HUES6 (cell line): ENCODE results near the gene CPNE4.

Experiments
- H3K27ac ChIP-seq: 2 replicates; pipeline ENCODE4 v1.7.0; 2013; ENCODE audit warnings: low read depth, mild to moderate bottlenecking, low read length, inconsistent platforms
- H3K27me3 ChIP-seq: 2 replicates; pipeline ENCODE4 v1.6.1; 2013; ENCODE audit warnings: low read length; ENCODE audit not compliant: control insufficient read depth, insufficient read depth
- H3K36me3 ChIP-seq: 2 replicates; pipeline ENCODE4 v1.6.1; 2013; ENCODE audit warnings: low read length; ENCODE audit not compliant: control insufficient read depth, insufficient read depth
- H3K4me1 ChIP-seq: 2 replicates; pipeline ENCODE4 v1.6.1; 2013; ENCODE audit warnings: low read length; ENCODE audit not compliant: control insufficient read depth, insufficient read depth
- H3K4me3 ChIP-seq: 2 replicates; pipeline ENCODE4 v1.5.1; 2013; ENCODE audit warnings: low read depth, low read length
- H3K9ac ChIP-seq: one replicate; pipeline ENCODE4 v1.6.1; 2013; ENCODE audit warnings: mild to moderate bottlenecking, low read length
- H3K9me3 ChIP-seq: 2 replicates; pipeline ENCODE4 v1.6.1; 2013; ENCODE audit warnings: low read depth, low read length; ENCODE audit not compliant: control insufficient read depth, insufficient read depth

CPNE4 gene

DNA sequence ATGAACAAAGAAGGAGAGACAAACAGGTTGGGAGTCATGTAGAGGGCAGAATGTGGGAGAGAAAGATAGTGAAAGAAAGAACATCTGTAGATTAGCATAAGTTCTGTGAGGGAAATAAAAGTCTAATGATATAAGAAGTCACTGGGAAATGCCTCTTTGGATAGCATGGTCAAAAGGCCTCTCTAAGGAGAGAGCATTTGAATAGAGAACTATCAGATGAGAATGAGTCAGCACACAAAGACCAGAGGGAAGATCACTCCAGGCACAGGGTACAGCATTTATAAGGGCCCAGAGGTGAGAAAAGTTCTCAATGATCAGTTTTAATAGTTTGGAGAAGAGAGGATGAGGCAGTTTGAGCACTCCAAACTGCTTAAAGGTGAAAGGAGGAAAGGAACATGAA lies 7.9 kb upstream of the CPNE4 start:
- Histone ChIP-seq H3K4me3 (no peak overlapping the region), H3K36me3 (no peaks in the 10 kb centered on the region), H3K4me1 (no peaks in the 10 kb centered on the region), H3K9ac (no peak overlapping the region), H3K27me3 (0 out of 2 replicates have a peak, but pooled peaks cover under 1% of the 10 kb centered on the region), H3K9me3 (no peaks in the 10 kb centered on the region), H3K27ac (no peak overlapping the region)

GRCh38 chr3:132038198-132038825 lies 3.5 kb upstream of the CPNE4 start:
- H3K9ac ChIP-seq, result no peak overlapping the region
- H3K27ac ChIP-seq, result no peak overlapping the region
- no peak overlapping the region for H3K4me3 ChIP-seq
- peaks cover 39% of the 10 kb centered on the region for H3K27me3 ChIP-seq
- no peaks in the 10 kb centered on the region for H3K4me1 ChIP-seq
- no peaks in the 10 kb centered on the region for H3K9me3 ChIP-seq
- no peaks in the 10 kb centered on the region for H3K36me3 ChIP-seq

GRCh38 chr3:132037581-132037980 lies 2.8 kb upstream of the CPNE4 start:
- Histone ChIP-seq H3K27ac (no peak overlapping the region), H3K9ac (no peak overlapping the region), H3K27me3 (peaks cover 46% of the 10 kb centered on the region), H3K9me3 (no peaks in the 10 kb centered on the region), H3K36me3 (no peaks in the 10 kb centered on the region), H3K4me1 (no peaks in the 10 kb centered on the region), H3K4me3 (no peak overlapping the region)

GRCh38 chr3:132037056-132037455 lies 2.2 kb upstream of the CPNE4 start:
- H3K4me1 ChIP-seq, result no peaks in the 10 kb centered on the region
- H3K27ac ChIP-seq, result no peak overlapping the region
- no peak overlapping the region for H3K9ac ChIP-seq
- H3K9me3 ChIP-seq, result no peaks in the 10 kb centered on the region
- H3K36me3 ChIP-seq, result no peaks in the 10 kb centered on the region
- H3K4me3 ChIP-seq, result no peak overlapping the region
- peaks cover 51% of the 10 kb centered on the region for H3K27me3 ChIP-seq

GRCh38 chr3:132034097-132034485 lies 723 bp downstream of the CPNE4 start:
- no peaks in the 10 kb centered on the region for H3K36me3 ChIP-seq
- H3K4me1 ChIP-seq, result no peaks in the 10 kb centered on the region
- H3K27me3 ChIP-seq, result peaks cover 55% of the 10 kb centered on the region
- H3K9me3 ChIP-seq, result no peaks in the 10 kb centered on the region
- no peak overlapping the region for H3K27ac ChIP-seq
- peak overlapping the region; percentile 16 for H3K9ac ChIP-seq
- H3K4me3 ChIP-seq, result peak overlapping the region; percentile 79

- H3K9ac ChIP-seq, result no peak overlapping the region
- H3K27me3 ChIP-seq, result peaks cover 55% of the 10 kb centered on the region
- no peaks in the 10 kb centered on the region for H3K4me1 ChIP-seq
- H3K9me3 ChIP-seq, result no peaks in the 10 kb centered on the region
- no peaks in the 10 kb centered on the region for H3K36me3 ChIP-seq
- H3K4me3 ChIP-seq, result peak overlapping the region; percentile 79
- no peak overlapping the region for H3K27ac ChIP-seq
Observed at GRCh38 chr3:132033471-132033870, 1.3 kb downstream of the CPNE4 start.

GRCh38 chr3:132032959-132033358 lies 1.9 kb downstream of the CPNE4 start:
- H3K27me3 ChIP-seq, result peaks cover 55% of the 10 kb centered on the region

DNA sequence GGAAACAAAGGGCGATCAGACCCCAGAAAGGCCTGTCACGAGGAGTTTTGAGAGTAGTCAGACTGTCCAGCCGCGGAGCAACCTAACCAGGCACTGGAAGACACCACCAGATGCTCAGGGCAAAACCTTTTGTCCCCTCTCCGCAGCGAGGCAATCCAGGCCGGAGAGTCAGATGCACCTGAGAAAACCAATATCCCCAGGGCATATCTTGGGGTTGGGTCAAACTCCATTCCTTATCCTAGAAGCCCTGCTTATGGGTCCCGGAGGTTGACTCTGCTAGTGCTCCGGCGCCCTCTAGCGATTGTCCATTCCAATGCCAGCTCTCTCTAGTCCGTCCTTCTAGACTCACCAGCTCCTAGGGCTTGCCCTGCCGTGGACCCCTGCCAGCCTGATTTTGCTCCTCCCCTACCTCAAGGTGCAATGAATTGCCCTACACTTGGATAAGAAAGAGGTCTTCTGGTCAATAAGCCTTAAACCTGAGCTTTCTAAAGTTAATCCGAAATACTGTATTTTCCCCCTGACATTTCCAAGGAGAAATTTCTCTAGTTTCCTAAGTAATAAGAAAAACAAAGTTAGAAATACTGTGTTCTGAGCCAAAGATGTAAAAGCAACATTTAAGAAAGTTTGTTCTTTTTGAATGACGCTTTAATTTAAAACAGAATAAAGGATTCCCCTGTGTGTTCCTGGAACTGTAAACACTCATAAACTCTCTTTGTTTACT lies 5.5 kb downstream of the CPNE4 start:
- H3K4me3 ChIP-seq, result no peak overlapping the region
- H3K9me3 ChIP-seq, result no peaks in the 10 kb centered on the region
- no peaks in the 10 kb centered on the region for H3K36me3 ChIP-seq
- no peak overlapping the region for H3K9ac ChIP-seq
- H3K27ac ChIP-seq, result no peak overlapping the region
- no peaks in the 10 kb centered on the region for H3K4me1 ChIP-seq
- peaks cover 27% of the 10 kb centered on the region for H3K27me3 ChIP-seq

More at GRCh38 chr3:132032959-132033358, 1.9 kb downstream of the CPNE4 start:
- H3K9ac ChIP-seq, result no peak overlapping the region
- H3K4me3 ChIP-seq, result peak overlapping the region; percentile 79
- no peak overlapping the region for H3K27ac ChIP-seq
- no peaks in the 10 kb centered on the region for H3K4me1 ChIP-seq
- no peaks in the 10 kb centered on the region for H3K9me3 ChIP-seq
- no peaks in the 10 kb centered on the region for H3K36me3 ChIP-seq

DNA sequence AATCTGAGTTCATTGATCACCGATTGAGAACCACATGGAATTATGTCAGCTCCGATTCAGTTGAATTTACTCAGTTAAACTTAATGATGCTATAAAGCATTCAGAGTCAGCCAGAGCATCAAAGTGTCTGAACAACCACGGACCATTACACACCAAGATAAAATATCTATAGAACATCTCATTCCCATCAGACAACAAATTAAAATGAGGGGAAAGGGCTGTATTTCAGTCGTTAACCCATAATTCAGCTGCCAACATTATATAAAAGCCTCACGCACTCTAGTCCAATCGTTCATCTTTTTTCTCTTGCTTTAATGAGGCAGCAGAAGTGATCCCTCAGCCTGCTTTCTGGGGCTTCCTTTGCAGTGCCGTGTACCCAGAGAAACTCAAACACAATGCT lies 11.9 kb downstream of the CPNE4 start:
- H3K27me3 ChIP-seq, result no peaks in the 10 kb centered on the region
- no peaks in the 10 kb centered on the region for H3K36me3 ChIP-seq
- H3K27ac ChIP-seq, result no peak overlapping the region
- no peak overlapping the region for H3K4me3 ChIP-seq
- no peaks in the 10 kb centered on the region for H3K4me1 ChIP-seq
- H3K9me3 ChIP-seq, result no peaks in the 10 kb centered on the region
- H3K9ac ChIP-seq, result no peak overlapping the region

DNA sequence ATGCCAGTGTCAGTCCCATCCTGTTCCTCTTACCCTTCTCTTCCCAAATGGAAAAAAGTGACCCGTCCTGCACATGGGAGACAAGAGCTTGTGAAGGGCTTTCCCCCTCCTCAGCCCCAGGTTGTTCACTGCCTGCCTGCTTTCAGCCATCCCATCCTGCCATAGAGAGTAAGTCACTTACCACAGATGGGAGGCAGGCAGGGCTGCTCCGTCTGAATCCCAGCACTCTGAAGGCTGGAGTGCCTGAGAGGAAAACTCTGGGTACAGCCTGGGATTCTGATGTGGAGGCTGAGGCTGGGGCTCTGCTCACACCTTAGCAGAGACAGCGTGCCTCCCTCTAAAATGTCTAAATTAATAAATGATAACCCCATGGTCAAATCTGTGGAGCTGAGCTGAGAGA lies 14.8 kb downstream of the CPNE4 start:
- H3K4me3 ChIP-seq, result no peak overlapping the region
- no peak overlapping the region for H3K27ac ChIP-seq
- H3K36me3 ChIP-seq, result no peaks in the 10 kb centered on the region
- H3K27me3 ChIP-seq, result no peaks in the 10 kb centered on the region
- no peaks in the 10 kb centered on the region for H3K4me1 ChIP-seq
- H3K9ac ChIP-seq, result no peak overlapping the region
- H3K9me3 ChIP-seq, result no peaks in the 10 kb centered on the region

- no peaks in the 10 kb centered on the region for H3K9me3 ChIP-seq
- H3K36me3 ChIP-seq, result no peaks in the 10 kb centered on the region
- no peak overlapping the region for H3K27ac ChIP-seq
- no peaks in the 10 kb centered on the region for H3K27me3 ChIP-seq
- no peak overlapping the region for H3K9ac ChIP-seq
- no peaks in the 10 kb centered on the region for H3K4me1 ChIP-seq
- H3K4me3 ChIP-seq, result no peak overlapping the region
Observed at GRCh38 chr3:132017137-132017536, 17.7 kb downstream of the CPNE4 start.
